Endothelial cell of umbilical vein (primary cell): ENCODE results near the gene SUPT3H. TPM values are rescaled to one million over a fixed set of nuclear protein-coding genes. Genes with fewer than 3 reads are reported as not detected.

ENCODE experiments used
- BruUV-seq: library from RNA; stranded (reverse); fragments of 400-500 nt; replicated peaks from 2 replicates; lab custom pipeline; 2021; lab: Mats Ljungman, UMichigan
- CTCF ChIA-PET: fragments of 300-600, 350-600 bp; sonication (Branson Sonifier 250); formaldehyde crosslinking; loops from one replicate; lab custom pipeline; 2021; ENCODE audit warnings: antibody characterized with exemption, inconsistent platforms; lab: Charles Lee
- POLR2A ChIA-PET: fragments of 300-600, 350-600 bp; sonication (Branson Sonifier 250); formaldehyde crosslinking; loops from one replicate; lab custom pipeline; 2021; ENCODE audit warnings: antibody characterized with exemption, inconsistent platforms; lab: Charles Lee
- DNase-seq: peaks from one replicate; pipeline ENCODE4 v3.0.0-alpha.2; 2011; ENCODE audit warnings: low read depth, low spot score
- FAIRE-seq: peaks from 2 replicates; lab custom pipeline; 2011; peaks lifted over from hg19 to GRCh38; lab: Jason Lieb, UNC
- H2AFZ ChIP-seq: 2 replicates; pipeline ENCODE4 v1.6.0; 2012; ENCODE audit warnings: low read depth, low read length, control low read depth, inconsistent platforms
- H3K27ac ChIP-seq: 2 replicates; pipeline ENCODE4 v1.5.1; 2011; ENCODE audit warnings: low read depth, mild to moderate bottlenecking, control low read depth, low read length, moderate library complexity; ENCODE audit not compliant: insufficient read depth
- H3K27me3 ChIP-seq, 2 experiments: 2 replicates each; pipeline versions ENCODE4 v1.6.0 to v1.6.1; 2011; ENCODE audit warnings: low read length in 2 of 2, mixed read lengths in 1 of 2; ENCODE audit not compliant: control insufficient read depth in 2 of 2, insufficient read depth in 2 of 2
- H3K36me3 ChIP-seq, 2 experiments: 2 replicates in 1 of 2; 3 replicates in 1 of 2; pipeline ENCODE4 v1.5.1; 2011; ENCODE audit warnings: low read length in 2 of 2, mild to moderate bottlenecking in 1 of 2, moderate library complexity in 1 of 2; ENCODE audit not compliant: control insufficient read depth in 2 of 2, insufficient read depth in 2 of 2; ENCODE audit errors: extremely low read depth in 1 of 2
- H3K4me1 ChIP-seq: 3 replicates; pipeline ENCODE4 v1.5.1; 2011; ENCODE audit warnings: mild to moderate bottlenecking, low read length; ENCODE audit not compliant: control insufficient read depth, insufficient read depth; ENCODE audit errors: extremely low read depth
- H3K4me2 ChIP-seq: 2 replicates; pipeline ENCODE4 v1.6.1; 2011; ENCODE audit warnings: low read length, control low read depth, mixed read lengths; ENCODE audit not compliant: insufficient read depth
- H3K4me3 ChIP-seq, 3 experiments: fragments of 200-600 bp in 1 of 3; sonication (generic), shearing (Covaris generic) in 1 of 3; replicated peaks in 1 of 3; 2 replicates each; pipeline ENCODE4 v1.5.1; 2011 to 2016; ENCODE audit warnings: control low read depth in 3 of 3, low read length in 3 of 3, mild to moderate bottlenecking in 2 of 3, inconsistent platforms in 1 of 3, low read depth in 1 of 3, moderate library complexity in 1 of 3; ENCODE audit not compliant: insufficient read depth in 1 of 3
- H3K79me2 ChIP-seq: 2 replicates; pipeline ENCODE4 v1.6.0; 2012; ENCODE audit warnings: low read length, inconsistent platforms; ENCODE audit not compliant: control insufficient read depth, insufficient read depth
- H3K9ac ChIP-seq: replicated peaks from 2 replicates; pipeline ENCODE3; 2011; ENCODE audit warnings: low read length, control low read depth; ENCODE audit not compliant: insufficient read depth; ENCODE audit errors: extremely low read depth
- H3K9me1 ChIP-seq: replicated peaks from 3 replicates; pipeline ENCODE4 v1.6.0; 2011; ENCODE audit warnings: mild to moderate bottlenecking, low read length; ENCODE audit not compliant: control insufficient read depth, insufficient read depth; ENCODE audit errors: extremely low read depth
- H3K9me3 ChIP-seq: replicated peaks from 2 replicates; pipeline ENCODE4 v1.5.1; 2012; ENCODE audit warnings: low read length, inconsistent platforms; ENCODE audit not compliant: control insufficient read depth, insufficient read depth
- H4K20me1 ChIP-seq: replicated peaks from 2 replicates; pipeline ENCODE3; 2011; ENCODE audit warnings: mild to moderate bottlenecking, low read length; ENCODE audit not compliant: control insufficient read depth, insufficient read depth; ENCODE audit errors: extremely low read depth
- FOS ChIP-seq: IDR thresholded peaks from 2 replicates; pipeline ENCODE4 v1.6.1; 2011; ENCODE audit warnings: mild to moderate bottlenecking, low read length, moderate library complexity, borderline replicate concordance; ENCODE audit not compliant: insufficient read depth
- POLR2A ChIP-seq: IDR thresholded peaks from 2 replicates; pipeline ENCODE4 v1.6.1; 2012; ENCODE audit warnings: low read depth, mild to moderate bottlenecking, control low read depth, low read length
- POLR2AphosphoS5 ChIP-seq: IDR thresholded peaks from 2 replicates; pipeline ENCODE4 v1.6.1; 2012; ENCODE audit warnings: low read depth, mild to moderate bottlenecking, control low read depth, low read length, moderate library complexity; ENCODE audit not compliant: insufficient read depth
- dilution Hi-C: fragments of 300-500 bp; cut with MboI; formaldehyde crosslinking; loops from one replicate; pipeline ENCODE4 v1.15.0; 2019; ENCODE audit warnings: low sequenced_read_pairs; ENCODE audit not compliant: extremely low pct_ligation_motif_present
- intact Hi-C: fragments of 100-400 bp; cut with micrococcal nuclease; formaldehyde crosslinking; loops from one replicate; pipeline ENCODE4 v1.10.0; 2022
- polyA plus RNA-seq, 4 experiments: library from polyadenylated mRNA; depleted of rRNA in 3 of 4; stranded (reverse) in 3 of 4; unstranded in 1 of 4; fragments of >200 nt; gene quantifications; 2 replicates each; pipeline versions ENCODE4 v1.2.1 to v1.2.3, GENCODE V29; 2011 to 2012; ENCODE audit warnings: missing spikeins in 1 of 4
- total RNA-seq: library from RNA; stranded (reverse); gene quantifications from 2 replicates; pipeline ENCODE4 v1.2.3, GENCODE V29; 2021
- TF ChIP-seq, protein P1 (sequence below), 2 donors: IDR thresholded peaks; 1 replicate in 1 of 2; 2 replicates in 1 of 2; pipeline ENCODE4 v1.5.1; 2011; ENCODE audit warnings: low read length in 2 of 2, mild to moderate bottlenecking in 2 of 2, moderate library complexity in 2 of 2, control low read depth in 1 of 2, inconsistent platforms in 1 of 2, low read depth in 1 of 2; ENCODE audit not compliant: insufficient read depth in 1 of 2; ENCODE audit errors: extremely low read depth in 1 of 2

Gene SUPT3H
- total and polyA plus RNA-seq, 2 donors (not counting 3 experiments of a cell fraction or from before 2014, with no cell fraction given): 8.3 to 9.8 TPM

DNA sequence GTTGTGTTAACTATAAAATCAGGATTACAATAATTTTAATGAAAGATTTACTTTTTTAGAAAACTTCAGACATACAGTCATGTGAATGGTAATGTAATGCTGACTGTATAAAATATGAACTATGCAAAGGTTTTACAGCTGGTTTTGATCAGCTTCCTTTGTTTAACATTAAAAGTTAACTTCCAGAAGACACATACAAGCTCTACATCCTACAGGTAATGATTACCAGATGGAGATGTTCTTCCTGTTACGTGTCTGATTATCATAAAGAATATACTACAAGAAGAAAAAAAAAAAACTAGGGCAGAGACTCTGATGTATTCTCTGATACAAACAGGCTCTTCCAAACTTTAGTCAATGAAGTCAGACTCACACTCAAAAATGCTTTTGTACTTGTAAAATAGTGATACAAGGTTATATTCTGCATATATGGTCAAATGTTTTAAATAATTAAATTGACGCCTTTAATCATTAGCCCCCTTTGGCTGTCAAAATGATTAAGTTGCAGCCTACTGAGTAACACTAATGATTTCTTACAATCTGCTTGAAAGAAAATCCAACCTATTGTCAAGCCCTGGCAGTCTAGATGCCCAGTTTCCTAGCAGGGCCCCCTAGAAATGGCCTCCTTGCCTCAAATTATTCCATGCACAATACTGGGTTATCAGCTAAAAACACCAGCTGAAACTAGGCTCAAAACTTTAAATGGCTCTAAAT lies 301.4 kb downstream of the SUPT3H start:
- Histone ChIP-seq H2AFZ (no peak overlapping the region), H4K20me1 (no peaks in the 10 kb centered on the region), H3K36me3 (no peaks in the 10 kb centered on the region), H3K9me3 (no peaks in the 10 kb centered on the region), H3K4me2 (no peak overlapping the region), H3K4me3 (no peak overlapping the region), H3K9ac (no peak overlapping the region), H3K9me1 (no peaks in the 10 kb centered on the region), H3K27me3 (no peaks in the 10 kb centered on the region), H3K27ac (no peak overlapping the region), H3K79me2 (no peaks in the 10 kb centered on the region), H3K4me1 (peaks cover 23% of the 10 kb centered on the region)
- CTCF ChIA-PET: no interaction called here
- FAIRE-seq (no peak), DNase-seq (no peak)
- POLR2A ChIA-PET: no interaction called here
- dilution Hi-C loops (no loop called here), intact Hi-C loops (loop anchor here (5.0 kb wide), 1 partner anchor 846 kb away; no protein-coding TSS in a partner anchor)
- TF ChIP-seq POLR2AphosphoS5: no peak
- TF ChIP-seq FOS: no peak
- TF ChIP-seq, protein P1, sequence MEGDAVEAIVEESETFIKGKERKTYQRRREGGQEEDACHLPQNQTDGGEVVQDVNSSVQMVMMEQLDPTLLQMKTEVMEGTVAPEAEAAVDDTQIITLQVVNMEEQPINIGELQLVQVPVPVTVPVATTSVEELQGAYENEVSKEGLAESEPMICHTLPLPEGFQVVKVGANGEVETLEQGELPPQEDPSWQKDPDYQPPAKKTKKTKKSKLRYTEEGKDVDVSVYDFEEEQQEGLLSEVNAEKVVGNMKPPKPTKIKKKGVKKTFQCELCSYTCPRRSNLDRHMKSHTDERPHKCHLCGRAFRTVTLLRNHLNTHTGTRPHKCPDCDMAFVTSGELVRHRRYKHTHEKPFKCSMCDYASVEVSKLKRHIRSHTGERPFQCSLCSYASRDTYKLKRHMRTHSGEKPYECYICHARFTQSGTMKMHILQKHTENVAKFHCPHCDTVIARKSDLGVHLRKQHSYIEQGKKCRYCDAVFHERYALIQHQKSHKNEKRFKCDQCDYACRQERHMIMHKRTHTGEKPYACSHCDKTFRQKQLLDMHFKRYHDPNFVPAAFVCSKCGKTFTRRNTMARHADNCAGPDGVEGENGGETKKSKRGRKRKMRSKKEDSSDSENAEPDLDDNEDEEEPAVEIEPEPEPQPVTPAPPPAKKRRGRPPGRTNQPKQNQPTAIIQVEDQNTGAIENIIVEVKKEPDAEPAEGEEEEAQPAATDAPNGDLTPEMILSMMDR (IDR thresholded peaks at IDR 0.05; ENCODE audit: extremely low read depth in 1 of 2, insufficient read depth in 1 of 2, low read depth in 1 of 2, low read length in 2 of 2): no peak
- no TSS peak for BruUV-seq

DNA sequence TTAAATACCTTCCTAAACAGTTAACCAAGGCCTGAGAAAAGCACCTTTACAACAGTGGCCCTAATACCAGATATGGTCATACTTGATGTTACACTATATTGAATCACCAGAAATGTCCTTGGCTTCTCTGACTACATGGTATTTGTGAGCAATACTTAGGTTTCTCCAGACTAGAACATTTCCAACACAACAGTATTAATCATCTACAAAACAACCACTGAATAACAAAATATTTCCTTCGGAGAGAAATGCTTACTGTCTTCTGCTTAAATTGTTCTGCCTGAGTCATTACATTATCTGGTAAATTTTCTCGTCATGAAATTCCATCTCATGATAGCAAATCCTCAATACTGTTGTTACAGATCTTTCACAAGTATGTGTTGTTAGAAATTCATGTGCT lies 302.5 kb downstream of the SUPT3H start:
- H4K20me1 ChIP-seq: no peaks in the 10 kb centered on the region
- BruUV-seq: no TSS peak
- no peaks in the 10 kb centered on the region for H3K79me2 ChIP-seq
- H3K4me3 ChIP-seq: no peak overlapping the region
- FAIRE-seq: peak; percentile 21
- peak overlapping the region; percentile 5 for H3K4me2 ChIP-seq
- dilution Hi-C loops (no loop called here), intact Hi-C loops (loop anchor here (5.0 kb wide), 1 partner anchor 847 kb away; no protein-coding TSS in a partner anchor)
- H2AFZ ChIP-seq: peak overlapping the region; percentile 21
- H3K4me1 ChIP-seq: peaks cover 23% of the 10 kb centered on the region
- peak; percentile 73 for DNase-seq
- CTCF ChIA-PET: no interaction called here
- peak overlapping the region; percentile 60 for H3K27ac ChIP-seq
- peak; percentile 75 for TF ChIP-seq FOS
- TF ChIP-seq POLR2A: no peak
- no peaks in the 10 kb centered on the region for H3K9me1 ChIP-seq
- no peaks in the 10 kb centered on the region for H3K36me3 ChIP-seq
- POLR2A ChIA-PET: no interaction called here
- no peaks in the 10 kb centered on the region for H3K9me3 ChIP-seq
- H3K27me3 ChIP-seq: no peaks in the 10 kb centered on the region
- peak overlapping the region; percentile 44 for H3K9ac ChIP-seq
